MCF 10A (cell line): ENCODE data around the gene ASGR1. TPM values are rescaled to one million over a fixed set of nuclear protein-coding genes. Genes with fewer than 3 reads are reported as not detected.

Experiments
- BruUV-seq: library from RNA; stranded (reverse); fragments of 400-500 nt; replicated peaks from 2 replicates; lab custom pipeline; 2021; lab: Mats Ljungman, UMichigan
- CTCF ChIA-PET: fragments of 300-600 bp; sonication (Branson Sonifier 250); formaldehyde crosslinking; extraction: SDS; loops from one replicate; lab custom pipeline; 2021; ENCODE audit warnings: antibody characterized with exemption, inconsistent platforms; lab: Yijun Ruan, JAX
- POLR2A ChIA-PET: fragments of 300-600, 350-650 bp; sonication (Branson Sonifier 250); formaldehyde crosslinking; extraction: SDS; loops from one replicate; lab custom pipeline; 2020; ENCODE audit warnings: antibody characterized with exemption, inconsistent platforms; lab: Yijun Ruan, JAX
- DNase-seq: peaks from one replicate; pipeline ENCODE4 v3.0.0-alpha.2; 2018; ENCODE audit not compliant: unreplicated experiment
- H3K27ac Mint-ChIP-seq: one replicate; pipeline ENCODE4 v1.8.0; 2022; ENCODE audit warnings: mild to moderate bottlenecking, low read depth, mixed read lengths; ENCODE audit not compliant: unreplicated experiment
- H3K27me3 Mint-ChIP-seq: one replicate; pipeline ENCODE4 v1.8.0; 2022; ENCODE audit warnings: mixed read lengths; ENCODE audit not compliant: insufficient read depth, unreplicated experiment
- H3K36me3 Mint-ChIP-seq: one replicate; pipeline ENCODE4 v1.8.0; 2022; ENCODE audit warnings: mild to moderate bottlenecking, moderate library complexity, mixed read lengths; ENCODE audit not compliant: insufficient read depth, unreplicated experiment
- H3K4me1 Mint-ChIP-seq: one replicate; pipeline ENCODE4 v1.8.0; 2022; ENCODE audit warnings: mixed read lengths; ENCODE audit not compliant: insufficient read depth, unreplicated experiment
- H3K4me3 Mint-ChIP-seq: one replicate; pipeline ENCODE4 v1.8.0; 2022; ENCODE audit warnings: mild to moderate bottlenecking, moderate library complexity, mixed read lengths; ENCODE audit not compliant: unreplicated experiment
- H3K9me3 Mint-ChIP-seq: one replicate; pipeline ENCODE4 v1.8.0; 2022; ENCODE audit warnings: mixed read lengths; ENCODE audit not compliant: unreplicated experiment
- intact Hi-C: fragments of 100-400 bp; cut with micrococcal nuclease; formaldehyde crosslinking; loops from 2 replicates; pipeline ENCODE4 v1.14.1; 2022
- microRNA-seq: library from miRNA; unstranded; fragments of <30 nt; microRNA quantifications from one replicate; pipeline ENCODE4 v1.2.0, GENCODE V29; 2022
- total RNA-seq: library from RNA; stranded (reverse); gene quantifications from 2 replicates; pipeline ENCODE4 v1.2.3, GENCODE V29; 2022
- TF ChIP-seq, protein P1 (sequence below): fragments of 200-600 bp; IDR thresholded peaks from one replicate; pipeline ENCODE4 v1.8.0; 2022; ENCODE audit warnings: antibody characterized with exemption, mild to moderate bottlenecking; ENCODE audit not compliant: unreplicated experiment

ASGR1 gene
- total RNA-seq, 1 experiment from 2014 or later: 0.37 TPM

GRCh38 chr17:7124923-7125322 is 54.2 kb downstream of the ASGR1 start:
- no peak for DNase-seq
- no peaks in the 10 kb centered on the region for H3K4me1 Mint-ChIP-seq
- H3K36me3 Mint-ChIP-seq: no peaks in the 10 kb centered on the region
- intact Hi-C loops: no loop called here
- no TSS peak for BruUV-seq
- TF ChIP-seq, protein P1, sequence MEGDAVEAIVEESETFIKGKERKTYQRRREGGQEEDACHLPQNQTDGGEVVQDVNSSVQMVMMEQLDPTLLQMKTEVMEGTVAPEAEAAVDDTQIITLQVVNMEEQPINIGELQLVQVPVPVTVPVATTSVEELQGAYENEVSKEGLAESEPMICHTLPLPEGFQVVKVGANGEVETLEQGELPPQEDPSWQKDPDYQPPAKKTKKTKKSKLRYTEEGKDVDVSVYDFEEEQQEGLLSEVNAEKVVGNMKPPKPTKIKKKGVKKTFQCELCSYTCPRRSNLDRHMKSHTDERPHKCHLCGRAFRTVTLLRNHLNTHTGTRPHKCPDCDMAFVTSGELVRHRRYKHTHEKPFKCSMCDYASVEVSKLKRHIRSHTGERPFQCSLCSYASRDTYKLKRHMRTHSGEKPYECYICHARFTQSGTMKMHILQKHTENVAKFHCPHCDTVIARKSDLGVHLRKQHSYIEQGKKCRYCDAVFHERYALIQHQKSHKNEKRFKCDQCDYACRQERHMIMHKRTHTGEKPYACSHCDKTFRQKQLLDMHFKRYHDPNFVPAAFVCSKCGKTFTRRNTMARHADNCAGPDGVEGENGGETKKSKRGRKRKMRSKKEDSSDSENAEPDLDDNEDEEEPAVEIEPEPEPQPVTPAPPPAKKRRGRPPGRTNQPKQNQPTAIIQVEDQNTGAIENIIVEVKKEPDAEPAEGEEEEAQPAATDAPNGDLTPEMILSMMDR: no peak
- H3K27me3 Mint-ChIP-seq: peaks cover 6% of the 10 kb centered on the region
- POLR2A ChIA-PET: interaction anchor here (0.6 kb wide), 1 partner anchor 13 kb away, joined by 3 read pairs; no protein-coding TSS in a partner anchor
- no peak overlapping the region for H3K4me3 Mint-ChIP-seq
- no peak overlapping the region for H3K27ac Mint-ChIP-seq
- H3K9me3 Mint-ChIP-seq: no peaks in the 10 kb centered on the region
- CTCF ChIA-PET: interaction anchor here (1.4 to 2.2 kb wide), 3 partner anchors 11 to 73 kb away, joined by 6 to 9 read pairs (median 7); no protein-coding TSS in a partner anchor

DNA sequence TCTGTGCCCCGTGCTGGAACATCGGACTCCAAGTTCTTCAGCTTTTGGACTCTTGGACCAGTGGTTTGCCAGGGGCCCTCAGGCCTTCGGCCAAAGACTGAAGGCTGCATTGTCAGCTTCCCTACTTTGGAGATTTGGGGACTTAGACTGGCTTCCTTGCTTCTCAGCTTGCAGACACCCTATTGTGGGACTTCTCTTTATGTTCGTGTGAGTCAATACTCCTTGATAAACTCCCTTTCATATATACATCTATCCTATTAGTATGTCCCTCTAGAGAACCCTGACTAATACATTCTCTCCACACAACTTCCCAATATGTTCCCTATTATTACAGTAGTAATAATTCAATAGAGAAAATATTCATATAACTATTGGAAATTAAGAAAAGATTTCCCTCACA is 55.3 kb downstream of the ASGR1 start:
- BruUV-seq: no TSS peak
- TF ChIP-seq, protein P1: no peak
- H3K27me3 Mint-ChIP-seq: peaks cover 16% of the 10 kb centered on the region
- CTCF ChIA-PET: interaction anchor here (0.7 to 2.2 kb wide), 3 partner anchors 13 to 72 kb away, joined by 4 to 7 read pairs (median 6); no protein-coding TSS in a partner anchor
- no peak overlapping the region for H3K4me3 Mint-ChIP-seq
- no peaks in the 10 kb centered on the region for H3K36me3 Mint-ChIP-seq
- DNase-seq: no peak
- H3K9me3 Mint-ChIP-seq: no peaks in the 10 kb centered on the region
- no peaks in the 10 kb centered on the region for H3K4me1 Mint-ChIP-seq
- intact Hi-C loops: no loop called here
- no peak overlapping the region for H3K27ac Mint-ChIP-seq
- POLR2A ChIA-PET: interaction anchor here (0.8 kb wide), 1 partner anchor 13 kb away, joined by 3 read pairs; no protein-coding TSS in a partner anchor

Small RNA genes lying within 50 kb of the gene (microRNA-seq; reads per million reads assigned to microRNA genes)
- 1,631 reads per million, percentile 89 among the genes with 10 or more reads in this experiment for gene MIR324

Other genes with a start within 250 kb of the ASGR1 start
- not detected in 2 replicates for gene ALOX12, start 183.3 kb downstream of the ASGR1 start, total RNA-seq
- gene RNASEK, start 166.7 kb downstream of the ASGR1 start, total RNA-seq: 155 and 209 TPM in 2 replicates
- not detected in 2 replicates for gene BCL6B, start 156.3 kb downstream of the ASGR1 start, total RNA-seq
- 7.5 and 11.1 TPM in 2 replicates for gene SLC16A13, start 143.4 kb downstream of the ASGR1 start, total RNA-seq
- gene SLC16A11, start 135.3 kb downstream of the ASGR1 start, total RNA-seq: not detected in 2 replicates
- gene CLEC10A, start 99.1 kb downstream of the ASGR1 start, total RNA-seq: not detected in 2 replicates
- gene ASGR2, start 64.5 kb downstream of the ASGR1 start, total RNA-seq: not detected in 2 replicates
- gene DLG4, start 40.5 kb upstream of the ASGR1 start, total RNA-seq: 7.6 TPM in 2 replicates
- 387 and 413 TPM in 2 replicates for gene ACADVL, start 40.6 kb upstream of the ASGR1 start, total RNA-seq
- 34.9 and 37.4 TPM in 2 replicates for gene DVL2, start 55.1 kb upstream of the ASGR1 start, total RNA-seq
- gene PHF23, start 60.1 kb upstream of the ASGR1 start, total RNA-seq: 41.8 and 47.1 TPM in 2 replicates
- 226 and 294 TPM in 2 replicates for gene GABARAP, start 63.1 kb upstream of the ASGR1 start, total RNA-seq
- gene CTDNEP1, start 72.4 kb upstream of the ASGR1 start, total RNA-seq: 145 and 148 TPM in 2 replicates
- gene ELP5, start 72.8 kb upstream of the ASGR1 start, total RNA-seq: 81.0 and 91.3 TPM in 2 replicates
- gene CLDN7, start 83.1 kb upstream of the ASGR1 start, total RNA-seq: 20.8 and 23.9 TPM in 2 replicates
- gene SLC2A4, start 102.3 kb upstream of the ASGR1 start, total RNA-seq: not detected in 2 replicates
- 0.40 and 0.44 TPM in 2 replicates for gene YBX2, start 115.3 kb upstream of the ASGR1 start, total RNA-seq
- 1,142 and 1,190 TPM in 2 replicates for gene EIF5A, start 128.3 kb upstream of the ASGR1 start, total RNA-seq
- gene GPS2, start 136.0 kb upstream of the ASGR1 start, total RNA-seq: 29.4 and 49.8 TPM in 2 replicates
- 36.9 and 39.3 TPM in 2 replicates for gene NEURL4, start 150.0 kb upstream of the ASGR1 start, total RNA-seq
- 4.4 and 4.9 TPM in 2 replicates for gene ACAP1, start 157.2 kb upstream of the ASGR1 start, total RNA-seq
- 9.2 and 10.1 TPM in 2 replicates for gene KCTD11, start 172.8 kb upstream of the ASGR1 start, total RNA-seq
- not detected in 2 replicates for gene TMEM95, start 175.8 kb upstream of the ASGR1 start, total RNA-seq
- gene TNK1, start 201.7 kb upstream of the ASGR1 start, total RNA-seq: 6.4 and 8.0 TPM in 2 replicates
- gene PLSCR3, start 215.2 kb upstream of the ASGR1 start, total RNA-seq: 53.8 and 59.0 TPM in 2 replicates
- 35.2 and 42.9 TPM in 2 replicates for gene TMEM256, start 224.7 kb upstream of the ASGR1 start, total RNA-seq
- gene NLGN2, start 228.5 kb upstream of the ASGR1 start, total RNA-seq: 6.7 and 9.0 TPM in 2 replicates
- not detected in 2 replicates for gene SPEM1, start 241.0 kb upstream of the ASGR1 start, total RNA-seq
- gene SPEM2, start 246.2 kb upstream of the ASGR1 start, total RNA-seq: not detected in 2 replicates
- not detected in 2 replicates for gene SPEM3, start 249.5 kb upstream of the ASGR1 start, total RNA-seq